Fibroblast of skin of abdomen (primary cell): Measurements from ENCODE around the gene HINFP.
"Not testable (repeated sequence)": the region's sequence is repeated elsewhere in the genome, so short reads cannot be mapped to it uniquely, and the experiment has no call there.

ENCODE experiments used
- DNase-seq: peaks from one replicate; pipeline ENCODE4 v3.0.0-alpha.2; 2013

Gene HINFP

DNA sequence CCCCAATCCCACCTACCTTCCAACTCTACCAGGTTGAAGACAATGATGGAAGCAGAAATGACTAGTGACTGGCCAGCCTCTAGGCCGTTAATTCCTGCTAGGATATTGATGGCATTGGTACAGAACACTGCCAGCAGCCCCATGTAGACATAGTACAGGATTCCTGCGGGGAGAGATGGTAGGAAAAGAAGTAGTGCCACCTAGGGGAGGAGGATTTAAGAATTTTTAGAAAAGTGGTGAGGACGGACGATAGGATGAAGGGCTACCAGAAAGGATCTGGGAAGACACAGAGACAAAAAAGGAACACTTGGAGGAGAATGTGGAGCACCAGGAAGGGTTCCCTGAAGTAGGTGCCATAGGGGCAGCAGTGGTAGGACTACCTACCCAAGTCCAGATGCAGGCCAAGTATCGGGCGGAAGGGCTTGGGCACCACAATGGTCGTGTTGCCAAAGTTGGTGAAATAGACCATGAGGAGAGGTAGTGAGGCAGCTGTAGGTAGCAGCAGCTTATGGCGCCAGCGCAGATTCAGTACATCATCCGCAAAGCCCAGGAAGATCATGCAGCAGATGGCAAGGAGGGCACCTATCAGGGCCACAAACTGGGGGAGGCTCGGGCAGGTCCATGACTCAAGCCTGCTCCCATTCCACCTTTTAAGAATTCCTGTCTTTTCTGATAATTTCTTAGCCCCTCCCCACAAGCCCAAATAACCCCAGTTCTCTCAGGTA is 21.0 kb upstream of the HINFP start:
- peak; percentile 31 for DNase-seq

- no peak for DNase-seq
These were observed 20.2 kb upstream of the HINFP start for GRCh38 chr11:119100994-119101758.

DNA sequence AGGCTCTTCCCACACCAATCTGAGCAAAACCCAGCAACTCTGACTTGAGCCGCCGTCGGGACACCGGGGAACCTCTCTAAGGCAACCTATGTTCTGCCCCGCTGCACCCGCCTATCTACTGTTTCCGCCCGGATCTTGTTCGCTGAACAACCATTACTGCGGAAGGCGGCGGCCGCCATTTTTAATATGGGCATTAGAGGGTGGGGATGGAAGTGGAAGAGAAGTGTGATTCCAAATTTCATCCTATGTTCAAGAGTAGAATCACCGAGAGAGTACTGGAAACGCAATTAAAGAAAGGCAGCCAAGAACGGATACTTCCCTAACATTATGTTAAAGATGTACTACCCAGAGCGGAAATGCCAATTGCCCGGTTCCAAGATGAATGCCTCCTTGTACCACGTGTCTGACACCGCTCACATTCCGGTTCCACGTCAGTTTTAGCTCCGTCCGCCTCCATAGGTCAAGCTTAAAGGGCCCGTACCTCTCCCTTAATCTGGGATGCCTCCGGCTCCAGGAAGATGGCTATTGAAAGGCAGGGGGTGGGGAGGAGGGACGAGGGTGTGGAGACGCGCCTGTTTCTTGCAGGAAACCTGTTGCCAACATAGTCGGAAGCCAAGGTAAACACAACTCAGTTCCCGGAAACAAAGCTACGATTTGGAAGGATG is 19.5 kb upstream of the HINFP start, which contains the start of gene DPAGT1:
Gene DPAGT1, minus strand, starts transcription at position 95 of the 665 bp plus-strand sequence. CDS start 198 bp downstream, outside the sequence.
- peak; percentile 98 for DNase-seq

- DNase-seq: not testable (repeated sequence)
These were observed 18.2 kb upstream of the HINFP start for GRCh38 chr11:119103161-119103664.

GRCh38 chr11:119103793-119104192 is 17.6 kb upstream of the HINFP start:
- no peak for DNase-seq

- peak; percentile 93 for DNase-seq
These were observed 14.5 kb upstream of the HINFP start, which contains the start of gene C2CD2L for GRCh38 chr11:119106564-119107537. TSS of gene C2CD2L (plus strand) at chr11:119107344. CDS start at chr11:119107742, 398 bp downstream.

DNA sequence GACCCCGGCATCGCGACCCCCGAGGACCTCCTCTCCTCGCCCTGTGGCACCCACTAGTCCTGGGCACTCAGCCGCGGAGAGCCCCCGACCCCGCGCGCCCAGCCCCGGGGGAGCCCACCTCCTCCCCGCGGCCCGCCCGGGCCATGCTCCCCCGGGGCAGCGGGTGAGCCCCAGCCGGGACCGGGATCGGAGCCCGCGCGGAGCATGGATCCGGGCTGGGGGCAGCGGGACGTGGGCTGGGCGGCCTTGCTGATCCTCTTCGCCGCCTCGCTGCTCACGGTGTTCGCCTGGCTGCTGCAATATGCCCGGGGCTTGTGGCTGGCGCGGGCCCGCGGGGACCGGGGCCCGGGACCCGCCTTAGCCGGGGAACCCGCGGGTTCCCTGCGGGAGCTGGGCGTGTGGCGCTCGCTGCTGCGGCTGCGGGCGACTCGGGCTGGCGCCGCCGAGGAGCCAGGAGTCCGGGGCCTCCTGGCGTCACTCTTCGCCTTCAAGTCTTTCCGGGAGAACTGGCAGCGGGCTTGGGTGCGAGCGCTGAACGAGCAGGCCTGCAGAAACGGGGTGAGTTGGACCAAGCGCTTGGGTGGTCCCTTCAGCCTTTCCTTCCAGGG is 13.7 kb upstream of the HINFP start:
- DNase-seq: no peak

DNA sequence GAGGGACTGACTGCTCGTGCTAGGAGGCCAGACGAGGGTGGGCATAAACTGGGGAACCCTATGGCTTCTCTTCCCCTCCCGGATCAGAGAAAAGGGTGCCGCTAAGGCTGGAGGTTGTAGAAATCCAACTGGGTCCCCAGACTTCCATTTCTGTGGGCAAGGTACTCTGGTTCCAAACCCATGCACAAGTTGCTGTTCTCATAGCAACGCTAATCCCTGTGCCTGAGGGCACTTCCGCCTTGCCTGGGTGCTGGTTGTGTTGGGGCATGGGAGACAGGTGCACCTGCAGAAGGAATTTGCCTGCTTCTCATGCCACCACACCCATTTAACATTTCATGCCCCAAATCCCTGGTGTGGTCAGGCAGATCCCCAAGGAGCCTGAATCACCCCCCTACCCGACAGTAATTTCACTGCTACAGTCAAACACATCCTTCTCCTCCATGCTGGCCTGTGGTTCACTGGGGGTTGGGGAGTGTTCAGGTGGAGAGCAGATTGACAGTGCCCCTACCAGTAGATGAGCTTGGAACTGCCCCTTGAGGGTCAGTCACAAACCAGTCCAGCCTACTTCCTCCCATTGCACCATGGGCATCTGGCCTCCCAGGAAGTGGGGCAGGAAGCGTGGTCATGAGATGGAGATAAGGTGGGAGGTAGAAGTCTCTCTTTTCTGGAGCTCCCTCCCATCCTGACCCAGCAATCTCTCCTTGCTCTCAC is 13.1 kb upstream of the HINFP start:
- no peak for DNase-seq

DNA sequence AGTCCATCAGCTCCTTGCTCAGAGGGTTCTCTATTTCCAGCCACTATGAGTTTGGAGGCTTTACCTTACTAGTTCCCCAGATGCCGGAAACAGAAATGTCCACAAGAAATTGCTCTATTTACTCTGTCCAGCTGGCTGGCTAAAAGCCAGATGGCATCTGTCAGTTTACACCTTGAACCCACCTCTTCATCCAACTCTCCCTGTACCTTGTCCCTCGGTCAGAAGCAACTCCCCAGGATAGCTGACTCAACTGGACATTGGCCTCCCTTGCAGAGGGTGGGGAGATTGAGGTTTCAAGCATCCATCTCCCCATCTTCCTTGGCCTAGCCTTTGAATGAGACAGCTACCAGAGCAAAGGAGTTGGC is 12.5 kb upstream of the HINFP start:
- no peak for DNase-seq

GRCh38 chr11:119109843-119110242 is 11.5 kb upstream of the HINFP start:
- no peak for DNase-seq

- no peak for DNase-seq
These were observed 10.9 kb upstream of the HINFP start for GRCh38 chr11:119110439-119110838.

- DNase-seq: no peak
These were observed 9.9 kb upstream of the HINFP start for GRCh38 chr11:119111361-119111925.

DNA sequence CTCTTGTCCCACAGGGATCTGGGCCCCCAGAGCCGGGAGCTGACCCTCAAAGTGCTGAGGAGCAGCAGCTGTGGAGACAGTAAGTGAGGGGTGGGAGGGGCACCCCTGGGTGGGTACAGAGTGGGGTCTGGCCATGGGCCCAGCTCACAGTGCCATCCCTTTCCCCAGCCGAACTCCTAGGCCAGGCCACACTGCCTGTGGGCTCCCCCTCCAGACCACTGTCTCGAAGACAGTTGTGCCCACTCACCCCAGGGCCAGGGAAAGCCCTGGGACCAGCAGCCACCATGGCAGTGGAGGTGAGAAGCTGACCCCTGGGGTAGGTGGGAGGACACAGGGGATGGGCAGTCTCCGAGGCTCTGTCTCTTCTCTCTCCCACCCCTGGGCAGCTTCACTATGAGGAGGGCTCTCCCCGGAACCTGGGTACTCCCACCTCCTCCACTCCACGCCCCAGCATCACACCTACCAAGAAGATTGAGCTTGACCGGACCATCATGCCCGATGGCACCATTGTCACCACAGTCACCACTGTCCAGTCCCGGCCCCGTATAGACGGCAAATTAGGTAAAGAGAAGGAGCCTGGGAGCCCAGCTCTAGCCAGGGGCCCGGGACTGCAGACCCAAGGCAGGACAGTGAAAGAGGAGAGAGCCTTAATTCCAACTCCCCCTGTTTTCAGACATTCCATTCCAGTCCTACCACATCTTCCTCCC is 8.9 kb upstream of the HINFP start:
- DNase-seq: no peak

DNA sequence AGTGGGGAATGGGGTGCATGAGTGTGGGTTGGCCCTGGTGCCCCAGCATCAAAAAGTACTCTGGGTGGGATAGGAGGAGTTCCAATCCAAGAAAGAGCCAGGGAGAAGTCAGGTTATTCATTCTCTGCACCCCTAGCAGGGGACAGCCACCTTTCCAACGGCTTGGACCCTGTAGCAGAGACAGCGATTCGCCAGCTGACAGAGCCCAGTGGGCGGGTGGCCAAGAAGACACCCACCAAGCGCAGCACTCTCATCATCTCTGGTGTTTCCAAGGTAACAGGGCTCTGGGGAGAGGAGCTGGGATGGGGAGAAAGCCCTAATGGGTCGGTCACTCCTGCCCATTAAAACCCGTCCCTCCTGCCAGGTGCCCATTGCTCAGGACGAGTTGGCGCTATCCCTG is 7.7 kb upstream of the HINFP start:
- DNase-seq: no peak

DNA sequence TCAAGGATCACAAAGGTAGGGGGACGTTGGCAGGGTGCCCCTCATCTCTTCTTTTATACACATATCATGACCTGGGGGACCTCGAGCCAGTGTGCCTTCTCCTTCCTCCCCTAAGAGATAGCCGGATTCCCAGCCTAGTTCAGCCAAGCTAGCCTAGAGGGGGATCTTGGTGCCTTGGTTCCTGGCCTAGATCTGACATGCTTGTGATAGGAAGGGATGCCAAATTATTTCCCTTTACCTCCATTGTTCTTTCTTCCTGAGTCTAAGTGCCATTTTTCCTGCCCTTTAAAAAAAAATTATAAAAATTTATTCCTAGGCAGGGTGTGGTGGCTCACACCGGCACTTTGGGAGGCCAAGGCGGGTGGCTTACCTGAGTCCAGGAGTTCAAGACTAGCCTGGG is 7.0 kb upstream of the HINFP start:
- DNase-seq: no peak

DNA sequence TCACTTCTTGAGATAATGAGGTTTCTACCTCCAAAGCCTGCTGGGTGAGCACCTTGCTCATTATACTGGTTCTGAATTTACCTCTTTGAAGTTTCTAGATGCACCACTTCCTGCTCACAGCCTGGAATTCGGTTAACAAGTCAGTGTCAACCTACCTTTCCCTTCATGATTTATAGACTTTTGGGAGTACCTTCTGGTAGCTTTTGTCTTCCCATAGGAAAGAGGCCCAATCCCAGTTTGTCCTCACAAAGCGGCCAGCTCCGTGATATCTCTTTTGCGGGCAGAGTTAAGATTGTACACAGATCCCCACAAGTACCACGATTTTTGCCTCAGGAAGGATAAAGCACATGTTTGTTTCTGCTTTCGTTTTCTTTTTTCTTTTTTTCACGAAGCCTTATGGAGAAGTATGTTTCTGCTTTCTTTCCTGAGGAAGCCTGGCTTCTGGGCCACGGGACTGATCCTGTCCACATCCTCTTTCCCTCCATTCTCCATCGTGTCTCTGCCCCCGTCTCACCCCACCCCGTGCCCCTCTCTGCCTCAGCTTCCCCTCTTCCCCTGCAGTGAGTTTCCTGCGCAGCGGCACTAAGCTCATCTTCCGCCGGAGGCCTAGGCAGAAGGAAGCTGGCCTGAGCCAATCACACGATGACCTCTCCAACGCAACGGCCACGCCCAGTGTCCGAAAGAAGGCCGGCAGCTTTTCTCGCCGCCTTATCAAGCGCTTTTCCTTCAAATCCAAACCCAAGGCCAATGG is 5.7 kb upstream of the HINFP start:
- DNase-seq: no peak

- DNase-seq: no peak
These were observed 5.2 kb upstream of the HINFP start for GRCh38 chr11:119116235-119116594.

DNA sequence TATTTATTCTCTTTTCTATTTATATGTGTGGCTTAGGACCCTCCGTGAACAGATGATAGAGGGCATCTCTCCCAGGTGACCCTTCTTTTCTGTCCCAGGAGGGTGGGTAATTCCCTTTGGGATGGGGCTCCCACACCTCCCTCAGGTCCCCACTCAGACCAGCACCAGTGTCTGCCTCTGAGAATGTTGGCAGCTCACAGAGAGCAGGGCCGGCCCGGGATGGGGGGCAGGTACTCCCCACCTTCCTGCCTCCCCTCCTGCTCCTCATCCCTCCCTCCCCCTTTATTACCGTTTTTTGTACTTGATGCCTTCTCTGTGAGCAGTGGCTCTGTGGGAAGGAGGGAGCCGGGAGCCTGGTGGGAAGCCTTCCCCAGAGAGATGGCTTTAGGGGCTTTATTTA is 4.8 kb upstream of the HINFP start:
- DNase-seq: no peak
